HFF-Myc (cell line): ENCODE results near the gene PRUNE1.

Source experiments
- DNase-seq: peaks from one replicate; pipeline ENCODE4 v3.0.0-alpha.2; 2011; ENCODE audit warnings: low read depth; ENCODE audit errors: extremely low read depth
- H3K4me3 ChIP-seq: replicated peaks from 2 replicates; pipeline ENCODE4 v1.5.1; 2011; ENCODE audit warnings: low read depth, mild to moderate bottlenecking, control low read depth, low read length
- CTCF ChIP-seq: IDR thresholded peaks from 2 replicates; pipeline ENCODE4 v1.5.1; 2012; ENCODE audit warnings: mild to moderate bottlenecking, low read depth, low read length, control low read depth; ENCODE audit errors: missing control alignments

PRUNE1 gene

GRCh38 chr1:150966011-150966410 is 42.2 kb upstream of the PRUNE1 start:
- TF ChIP-seq CTCF, result no peak
- H3K4me3 ChIP-seq, result no peak overlapping the region
- no peak for DNase-seq

GRCh38 chr1:150967936-150968335 is 40.3 kb upstream of the PRUNE1 start:
- TF ChIP-seq CTCF, result no peak
- no peak for DNase-seq
- H3K4me3 ChIP-seq, result no peak overlapping the region

- TF ChIP-seq CTCF, result no peak
- H3K4me3 ChIP-seq, result no peak overlapping the region
- DNase-seq, result no peak
Measured at GRCh38 chr1:150968491-150968890, 39.8 kb upstream of the PRUNE1 start.

- no peak overlapping the region for H3K4me3 ChIP-seq
- no peak for TF ChIP-seq CTCF
- no peak for DNase-seq
Measured at GRCh38 chr1:150969626-150970025, 38.6 kb upstream of the PRUNE1 start.

- DNase-seq, result no peak
- TF ChIP-seq CTCF, result no peak
- peak overlapping the region; percentile 95 for H3K4me3 ChIP-seq
Measured at GRCh38 chr1:150970808-150971582, 37.3 kb upstream of the PRUNE1 start.

- peak overlapping the region; percentile 95 for H3K4me3 ChIP-seq
- TF ChIP-seq CTCF, result no peak
- DNase-seq, result no peak
Measured at GRCh38 chr1:150971583-150972416, 36.4 kb upstream of the PRUNE1 start.
